HG02885 (cell line): Measurements from ENCODE around the gene PSMD9.
"Not testable (repeated sequence)": the region's sequence is repeated elsewhere in the genome, so short reads cannot be mapped to it uniquely, and the experiment has no call there.

Experiments
- ATAC-seq: cut with Tn5 transposase; IDR thresholded peaks from one replicate; pipeline ENCODE4 v1.9.1; 2021; ENCODE audit warnings: mild to moderate bottlenecking; ENCODE audit not compliant: unreplicated experiment, poor library complexity

The PSMD9 gene

GRCh38 chr12:121872546-121873215 lies 15.9 kb upstream of the PSMD9 start:
- ATAC-seq: no peak

DNA sequence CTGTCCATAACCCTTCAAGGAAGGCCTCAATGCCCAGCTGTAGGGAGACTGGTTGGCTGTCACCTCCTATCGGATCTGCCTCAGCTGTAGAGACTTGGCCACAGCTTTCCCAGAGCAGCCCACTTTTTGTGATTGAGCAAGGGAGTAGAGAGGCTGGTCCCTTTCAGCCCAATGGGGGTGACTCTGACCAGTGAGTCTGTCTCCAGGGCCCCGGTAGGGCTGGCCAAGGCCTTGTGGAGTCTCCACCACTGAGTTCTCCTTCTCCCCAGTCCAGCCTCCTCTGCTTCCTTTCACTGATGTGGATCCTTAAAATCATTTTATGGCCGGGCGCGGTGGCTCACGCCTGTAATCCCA lies 15.4 kb upstream of the PSMD9 start:
- no peak for ATAC-seq

DNA sequence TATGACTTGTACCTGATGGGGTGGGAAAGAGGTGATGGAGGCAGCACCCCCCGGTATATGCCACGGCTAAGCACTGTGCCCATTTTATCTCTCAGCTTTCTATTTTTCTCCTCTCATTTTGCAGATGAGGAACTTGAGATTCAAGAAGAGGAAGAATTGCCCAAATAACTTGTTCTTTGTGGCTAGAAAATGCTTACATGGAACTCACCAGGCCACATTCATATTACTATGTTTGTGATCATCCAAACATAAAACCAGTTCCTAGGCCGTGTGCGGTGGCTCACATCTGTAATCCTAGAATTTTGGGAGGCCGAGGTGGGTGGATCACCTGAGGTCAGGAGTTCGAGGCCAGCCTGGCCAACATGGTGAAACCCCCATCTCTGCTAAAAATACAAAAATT lies 14.5 kb upstream of the PSMD9 start:
- no peak for ATAC-seq

- ATAC-seq: no peak
Observed at GRCh38 chr12:121875582-121875981, 13.0 kb upstream of the PSMD9 start.

DNA sequence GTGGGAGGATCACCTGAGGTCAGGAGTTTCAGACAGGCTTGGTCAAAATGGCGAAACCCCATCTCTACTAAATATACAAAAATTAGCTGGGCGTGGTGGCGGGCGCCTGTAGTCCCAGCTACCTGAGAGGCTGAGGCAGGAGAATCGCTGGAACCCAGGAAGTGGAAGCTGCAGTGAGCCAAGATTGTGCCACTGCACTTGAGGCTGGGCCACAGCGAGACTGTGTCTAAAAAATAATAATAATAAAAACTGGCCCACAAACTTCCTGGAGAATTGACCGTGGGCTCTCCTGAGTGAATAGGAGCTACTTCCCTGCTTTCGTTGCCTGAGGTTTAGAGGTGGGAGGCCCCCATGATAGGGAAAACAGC lies 12.5 kb upstream of the PSMD9 start:
- not testable (repeated sequence) for ATAC-seq

DNA sequence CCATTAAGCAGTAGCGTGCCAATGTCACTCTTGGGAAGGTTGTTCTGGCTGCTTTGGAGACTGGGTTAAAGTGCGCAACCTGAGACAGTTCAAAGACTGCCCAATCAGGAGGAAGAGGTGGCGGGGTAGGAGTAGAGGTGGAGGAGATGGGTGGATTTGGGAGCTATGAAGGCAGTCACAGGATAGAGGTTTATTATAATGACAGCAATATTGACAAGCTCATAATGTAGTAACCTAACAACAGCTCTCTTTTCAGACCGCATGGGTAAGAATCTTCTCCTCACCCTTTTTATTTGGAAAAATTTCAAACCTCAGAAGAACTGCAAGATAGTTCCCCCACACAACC lies 5.3 kb upstream of the PSMD9 start:
- ATAC-seq: no peak

DNA sequence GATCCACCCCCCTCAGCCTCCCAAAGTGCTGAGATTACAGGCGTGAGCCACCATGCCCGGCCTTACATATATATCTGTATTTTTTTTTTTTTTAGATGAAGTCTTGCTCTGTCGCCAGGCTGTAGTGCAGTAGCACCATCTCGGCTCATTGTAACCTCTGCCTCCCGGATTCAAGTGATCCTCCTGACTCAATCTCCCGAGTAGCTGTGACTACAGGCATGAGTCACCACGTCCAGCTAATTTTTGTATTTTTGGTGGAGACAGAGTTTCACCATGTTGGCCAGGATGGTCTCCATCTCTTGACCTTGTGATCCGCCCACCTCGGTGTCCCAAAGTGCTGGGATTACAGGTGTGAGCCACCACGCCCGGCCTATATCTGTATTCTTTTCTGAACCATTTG lies 3.5 kb upstream of the PSMD9 start:
- ATAC-seq: not testable (repeated sequence)

- ATAC-seq: no peak
Observed at GRCh38 chr12:121888083-121888477, 510 bp upstream of the PSMD9 start.

DNA sequence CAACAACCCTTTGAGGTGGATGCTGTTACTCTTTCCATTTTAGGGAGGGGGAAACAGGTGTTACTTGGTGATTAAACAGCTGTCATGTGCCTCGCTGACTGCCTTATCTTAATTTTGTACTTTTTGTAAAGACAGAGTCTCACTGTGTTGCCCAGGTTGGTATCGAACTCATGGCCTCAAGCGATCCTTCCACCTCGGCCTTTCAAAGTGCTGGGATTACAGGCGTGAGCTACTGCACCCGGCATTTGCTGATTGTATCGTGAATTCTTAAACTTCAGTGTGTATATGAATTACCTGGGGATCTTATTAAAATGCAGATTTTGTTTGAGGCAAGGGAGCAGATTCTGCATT lies 659 bp downstream of the PSMD9 start:
- ATAC-seq: no peak

GRCh38 chr12:121889661-121890060 lies 1.1 kb downstream of the PSMD9 start:
- ATAC-seq: not testable (repeated sequence)

DNA sequence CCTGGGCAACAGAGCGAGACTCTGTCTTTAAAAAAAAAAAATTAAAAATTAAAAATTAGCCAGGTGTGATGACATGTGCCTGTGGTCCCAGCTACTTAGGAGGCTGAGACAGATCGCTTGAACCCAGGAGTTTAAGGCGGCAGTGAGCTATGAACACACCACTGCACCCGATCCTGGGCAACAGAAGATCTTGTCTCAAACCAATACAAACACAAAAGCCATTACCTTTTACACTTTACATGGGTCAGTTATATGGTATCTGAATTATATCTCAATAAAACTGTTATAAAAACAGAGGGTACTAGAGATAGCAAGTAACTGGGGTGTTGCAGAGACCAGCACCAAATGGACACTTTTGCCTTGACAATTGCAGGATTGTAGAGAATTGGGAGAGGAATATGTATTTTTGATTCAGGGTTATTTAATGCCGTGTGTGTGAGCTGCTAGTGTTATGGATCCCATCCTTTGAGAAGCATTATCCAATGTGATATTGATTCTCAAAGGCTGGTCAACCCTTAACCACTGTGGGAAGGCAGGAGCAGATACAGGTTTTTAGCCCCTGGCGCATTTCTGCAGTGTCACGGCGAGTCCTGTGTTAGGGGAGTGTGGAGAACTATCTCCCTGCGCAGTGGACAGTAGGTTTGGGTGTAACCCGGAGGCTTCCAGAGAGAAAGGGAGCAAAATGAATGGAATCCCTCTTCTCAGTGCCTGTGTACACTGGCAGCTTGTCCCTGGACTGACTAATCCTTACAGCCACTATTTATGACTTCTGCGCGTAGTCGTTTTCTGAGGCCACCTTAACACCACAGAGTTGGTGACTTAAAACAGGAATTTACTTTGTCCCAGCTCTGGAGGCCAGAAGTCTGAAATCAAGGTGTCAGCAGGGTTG lies 4.3 kb downstream of the PSMD9 start:
- no peak for ATAC-seq

GRCh38 chr12:121893961-121894460 lies 5.4 kb downstream of the PSMD9 start:
- no peak for ATAC-seq

GRCh38 chr12:121894633-121895032 lies 6.0 kb downstream of the PSMD9 start:
- ATAC-seq: no peak

DNA sequence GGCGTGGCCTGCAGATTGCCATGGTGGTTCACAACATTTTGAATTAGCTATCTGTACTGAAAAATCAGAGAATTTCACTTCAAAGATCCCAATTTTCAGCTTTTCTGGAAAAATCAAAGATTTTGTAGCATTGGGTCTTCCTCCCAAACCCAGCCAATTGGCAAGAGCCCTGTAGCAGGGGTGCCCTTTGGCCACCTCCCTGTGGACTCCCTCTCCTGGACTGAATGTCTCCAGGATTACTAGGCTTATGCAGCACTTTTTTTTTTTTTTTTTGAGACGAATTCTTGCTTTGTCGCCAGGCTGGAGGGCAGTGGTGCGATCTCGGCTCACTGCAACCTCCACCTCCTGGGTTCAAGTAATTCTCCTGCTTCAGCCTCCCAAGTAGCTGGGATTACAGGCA lies 9.7 kb downstream of the PSMD9 start:
- ATAC-seq: no peak

DNA sequence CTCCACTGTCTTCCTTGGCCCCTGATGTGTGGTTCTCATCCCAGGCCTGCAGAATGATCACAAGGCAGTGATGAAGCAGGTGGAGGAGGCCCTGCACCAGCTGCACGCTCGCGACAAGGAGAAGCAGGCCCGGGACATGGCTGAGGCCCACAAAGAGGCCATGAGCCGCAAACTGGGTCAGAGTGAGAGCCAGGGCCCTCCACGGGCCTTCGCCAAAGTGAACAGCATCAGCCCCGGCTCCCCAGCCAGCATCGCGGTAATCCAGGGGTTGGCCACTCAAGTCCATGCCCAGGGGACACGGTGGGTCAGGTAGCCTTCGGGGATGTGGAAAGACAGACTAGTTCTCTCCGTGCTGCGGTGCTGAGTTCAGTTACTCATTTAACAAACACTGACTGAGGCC lies 11.0 kb downstream of the PSMD9 start:
- ATAC-seq: no peak

- no peak for ATAC-seq
Observed at GRCh38 chr12:121903202-121903601, 14.6 kb downstream of the PSMD9 start.

- ATAC-seq: no peak
Observed at GRCh38 chr12:121905746-121906145, 17.2 kb downstream of the PSMD9 start.

DNA sequence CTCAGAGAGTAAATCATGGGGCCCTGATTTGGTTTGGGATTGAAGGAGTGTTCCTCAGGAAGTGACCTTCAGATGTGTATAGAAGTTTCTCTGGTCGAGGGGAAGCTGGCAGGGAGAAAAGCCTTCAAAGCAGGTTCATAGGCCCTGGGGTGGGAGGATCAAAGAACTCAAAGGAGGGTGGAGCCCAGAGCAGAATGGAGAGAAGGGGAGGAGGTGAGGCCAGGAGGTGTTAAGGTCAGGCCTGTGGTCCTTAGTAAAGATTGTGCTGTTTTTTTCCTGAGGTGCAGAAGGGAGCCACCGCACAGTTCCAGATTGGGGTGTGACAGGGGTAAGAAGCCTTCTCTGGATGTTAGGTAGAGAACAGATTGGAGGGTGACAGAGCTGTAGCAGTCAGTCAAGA lies 20.1 kb downstream of the PSMD9 start:
- no peak for ATAC-seq

DNA sequence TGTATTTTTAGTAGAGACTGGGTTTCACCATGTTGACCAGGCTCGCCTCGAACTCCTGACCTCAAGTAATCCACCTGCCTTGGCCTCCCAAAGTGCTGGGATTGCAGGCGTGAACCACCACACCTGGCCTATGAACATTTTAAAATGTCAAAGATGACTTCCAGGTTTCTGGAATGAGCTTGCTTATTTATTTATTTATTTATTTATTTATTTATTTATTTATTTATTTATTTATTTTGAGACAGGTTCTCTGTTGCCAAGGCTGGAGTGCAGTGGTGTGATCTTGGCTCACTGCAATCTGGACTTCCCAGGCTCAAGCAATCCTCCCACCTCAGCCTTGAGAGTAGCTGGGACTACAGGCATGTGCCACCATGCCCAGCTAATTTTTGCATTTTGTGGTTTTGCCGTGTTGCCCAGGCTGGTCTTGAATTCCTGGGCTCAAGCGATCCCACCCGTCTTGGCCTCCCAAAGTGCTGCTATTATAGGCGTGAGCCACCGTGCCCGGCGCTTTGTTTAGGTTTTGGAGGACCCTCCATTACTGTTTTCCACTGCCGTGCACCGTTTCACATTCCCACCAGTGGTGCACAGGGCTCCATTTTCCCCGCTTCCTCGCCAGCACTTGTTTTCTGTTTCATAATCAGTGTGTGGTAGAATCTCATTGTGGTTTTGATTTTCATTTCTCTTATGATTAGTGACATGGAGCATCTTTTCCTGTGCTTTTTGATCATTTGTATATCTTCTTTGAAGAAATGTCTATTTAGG lies 23.4 kb downstream of the PSMD9 start:
- no peak for ATAC-seq

GRCh38 chr12:121915841-121916321 lies 27.3 kb downstream of the PSMD9 start:
- ATAC-seq: no peak

DNA sequence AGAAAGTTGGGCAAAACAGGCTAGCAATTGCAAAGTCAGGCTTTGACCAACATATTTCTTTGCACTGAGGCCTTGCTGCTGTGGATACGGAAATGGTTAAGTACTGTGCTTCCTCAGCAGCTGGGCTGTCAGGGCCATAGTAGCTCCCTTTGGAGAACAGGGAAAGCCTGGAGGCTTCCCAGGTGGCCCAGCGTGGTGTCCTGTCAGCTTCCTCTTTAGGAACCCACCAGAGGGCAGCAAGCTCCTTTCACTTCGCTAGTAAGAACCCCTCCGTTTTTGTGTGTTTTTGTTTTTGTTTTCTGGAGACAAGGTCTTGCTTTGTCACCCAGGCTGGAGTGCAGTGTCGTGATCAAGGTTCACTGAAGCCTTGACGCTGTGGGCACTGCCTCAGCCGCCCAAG lies 28.1 kb downstream of the PSMD9 start:
- ATAC-seq: no peak
